GM18868 (cell line): ENCODE data around the gene TRAPPC3L.

ENCODE experiments used
- ATAC-seq: cut with Tn5 transposase; IDR thresholded peaks from one replicate; pipeline ENCODE4 v1.9.1; 2021; ENCODE audit warnings: mild to moderate bottlenecking, moderate library complexity; ENCODE audit not compliant: unreplicated experiment

Gene TRAPPC3L

DNA sequence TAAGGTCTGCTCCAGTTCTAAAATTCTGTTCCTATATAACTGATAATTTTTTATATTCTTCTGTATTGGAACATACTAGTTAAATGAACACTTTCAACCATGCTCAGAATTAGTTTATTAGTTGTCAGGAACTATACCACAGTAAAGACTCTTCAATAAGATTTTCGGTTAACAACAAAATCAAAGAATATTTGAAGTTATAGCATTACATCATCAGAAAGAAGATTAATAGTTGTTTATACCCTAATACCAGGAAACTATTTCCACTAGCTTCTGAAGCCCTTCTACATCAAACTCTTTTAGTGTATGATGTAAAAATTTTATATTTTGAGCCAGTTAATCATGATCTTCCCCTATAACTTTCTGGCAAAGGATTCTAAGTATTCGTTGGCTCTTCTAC is 14.6 kb upstream of the TRAPPC3L start:
- ATAC-seq, result no peak

- no peak for ATAC-seq
Measured at GRCh38 chr6:116557893-116558292, 12.4 kb upstream of the TRAPPC3L start.

DNA sequence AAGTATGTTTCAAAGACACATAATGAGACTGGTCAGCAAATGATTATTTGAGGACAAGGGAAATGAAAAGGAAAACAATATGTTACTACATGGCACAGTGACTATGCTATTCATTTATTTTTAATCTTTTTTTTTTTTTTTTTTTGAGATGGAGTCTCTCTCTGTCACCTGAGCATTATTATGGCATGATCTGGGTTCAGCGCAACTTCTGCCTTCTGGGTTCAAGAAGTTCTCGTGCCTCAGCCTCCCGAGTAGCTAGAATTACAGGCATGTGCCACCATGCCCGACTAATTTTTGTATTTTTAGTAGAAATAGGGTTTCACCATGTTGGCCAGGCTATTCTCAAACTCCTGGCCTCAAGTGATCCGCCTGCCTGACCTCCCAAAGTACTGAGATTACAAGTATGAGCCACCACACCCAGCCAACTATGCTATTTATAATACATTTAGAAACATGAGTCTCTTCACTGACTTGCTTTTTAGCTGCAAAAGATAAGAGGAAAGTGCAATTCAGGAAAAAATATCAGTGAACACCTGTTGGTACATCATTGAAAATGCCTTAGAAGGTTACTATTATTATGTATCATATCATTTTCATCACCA is 11.4 kb upstream of the TRAPPC3L start:
- no peak for ATAC-seq

DNA sequence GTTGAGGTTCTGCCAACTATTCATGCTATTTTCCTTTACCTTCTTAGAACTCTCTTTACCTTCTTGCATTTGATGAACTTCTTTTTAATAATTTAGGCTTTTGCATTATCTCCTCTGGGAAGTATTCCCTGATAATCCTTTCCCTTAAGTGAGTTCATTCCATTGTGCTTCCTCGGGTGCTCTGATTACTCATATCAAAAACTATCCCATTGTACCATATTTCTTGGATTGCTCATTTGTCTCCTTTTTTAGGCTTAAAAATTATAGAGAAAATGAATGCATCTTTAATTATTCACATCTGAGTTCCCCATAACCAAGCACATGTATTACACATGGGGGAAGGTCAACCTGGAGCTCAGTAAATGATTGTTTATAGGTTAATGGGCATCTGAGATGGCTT is 10.6 kb upstream of the TRAPPC3L start:
- ATAC-seq, result no peak

- no peak for ATAC-seq
Measured at GRCh38 chr6:116553451-116553850, 8.0 kb upstream of the TRAPPC3L start, which contains the start of gene CALHM4. Gene CALHM4, plus strand, starts transcription at chr6:116553751. Its CDS starts 43 bp downstream, at chr6:116553794.

DNA sequence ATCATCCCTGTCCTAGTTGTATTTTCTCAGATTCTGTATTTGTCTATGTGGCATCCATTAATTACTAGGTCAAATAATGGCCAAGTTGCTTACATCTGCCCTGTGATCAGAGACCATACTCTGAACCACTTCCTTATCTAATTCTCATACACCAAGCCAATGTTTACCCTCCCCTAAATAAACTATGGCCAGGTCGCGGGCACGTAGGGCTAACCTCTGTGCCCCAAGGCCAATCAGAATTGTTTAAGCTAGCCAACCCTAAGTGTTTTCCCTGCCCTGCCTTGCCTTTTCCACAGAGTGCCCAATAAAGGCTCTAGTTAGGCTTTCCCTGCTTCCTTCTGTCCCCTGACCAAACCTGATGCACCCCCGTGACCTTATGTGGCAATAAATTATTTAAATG is 5.3 kb upstream of the TRAPPC3L start:
- no peak for ATAC-seq

GRCh38 chr6:116547358-116547757 is 1.9 kb upstream of the TRAPPC3L start:
- no peak for ATAC-seq

DNA sequence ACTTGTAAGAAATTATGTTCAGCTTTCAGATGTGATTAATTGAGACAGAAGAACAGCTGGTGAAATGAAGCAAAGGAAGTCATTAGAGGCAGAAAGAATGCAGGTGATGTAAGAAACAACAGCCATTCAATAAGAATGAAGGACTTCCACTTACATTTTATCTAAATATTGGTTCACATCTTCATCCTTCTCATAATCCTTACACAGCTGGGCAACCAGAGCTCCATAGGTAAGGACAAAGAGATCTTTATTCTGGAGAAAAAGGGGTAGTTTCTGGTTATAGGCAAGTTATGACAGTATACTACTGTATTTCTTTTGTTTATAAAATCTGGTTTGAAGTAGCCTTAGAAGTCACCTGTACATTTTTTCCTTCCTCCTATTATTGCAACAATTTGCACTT is 2.3 kb downstream of the TRAPPC3L start:
- ATAC-seq, result no peak

GRCh38 chr6:116542426-116542825 is 3.1 kb downstream of the TRAPPC3L start:
- no peak for ATAC-seq

DNA sequence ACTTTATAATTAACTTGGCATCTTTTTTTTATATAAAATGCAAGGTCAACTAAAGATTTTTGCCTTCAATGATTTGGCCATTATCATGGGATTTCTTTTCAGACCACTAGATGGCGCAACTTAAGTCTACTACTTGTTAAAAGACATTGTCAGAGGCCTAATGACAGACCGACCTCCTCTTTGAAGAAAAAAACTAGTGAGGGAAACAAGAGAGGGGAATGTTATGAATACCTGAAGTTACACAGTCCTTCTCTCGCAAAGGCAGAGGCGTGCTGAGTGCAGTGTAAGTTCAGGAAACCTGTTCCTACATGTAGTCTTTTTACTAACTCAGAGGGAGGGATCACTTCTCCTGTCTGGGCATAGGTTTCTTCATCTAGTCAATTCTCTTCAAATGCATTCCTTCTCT is 9.3 kb downstream of the TRAPPC3L start:
- ATAC-seq, result peak; percentile 61

GRCh38 chr6:116535109-116535508 is 10.4 kb downstream of the TRAPPC3L start:
- ATAC-seq, result no peak

GRCh38 chr6:116533233-116533957 is 12.1 kb downstream of the TRAPPC3L start:
- ATAC-seq, result no peak

DNA sequence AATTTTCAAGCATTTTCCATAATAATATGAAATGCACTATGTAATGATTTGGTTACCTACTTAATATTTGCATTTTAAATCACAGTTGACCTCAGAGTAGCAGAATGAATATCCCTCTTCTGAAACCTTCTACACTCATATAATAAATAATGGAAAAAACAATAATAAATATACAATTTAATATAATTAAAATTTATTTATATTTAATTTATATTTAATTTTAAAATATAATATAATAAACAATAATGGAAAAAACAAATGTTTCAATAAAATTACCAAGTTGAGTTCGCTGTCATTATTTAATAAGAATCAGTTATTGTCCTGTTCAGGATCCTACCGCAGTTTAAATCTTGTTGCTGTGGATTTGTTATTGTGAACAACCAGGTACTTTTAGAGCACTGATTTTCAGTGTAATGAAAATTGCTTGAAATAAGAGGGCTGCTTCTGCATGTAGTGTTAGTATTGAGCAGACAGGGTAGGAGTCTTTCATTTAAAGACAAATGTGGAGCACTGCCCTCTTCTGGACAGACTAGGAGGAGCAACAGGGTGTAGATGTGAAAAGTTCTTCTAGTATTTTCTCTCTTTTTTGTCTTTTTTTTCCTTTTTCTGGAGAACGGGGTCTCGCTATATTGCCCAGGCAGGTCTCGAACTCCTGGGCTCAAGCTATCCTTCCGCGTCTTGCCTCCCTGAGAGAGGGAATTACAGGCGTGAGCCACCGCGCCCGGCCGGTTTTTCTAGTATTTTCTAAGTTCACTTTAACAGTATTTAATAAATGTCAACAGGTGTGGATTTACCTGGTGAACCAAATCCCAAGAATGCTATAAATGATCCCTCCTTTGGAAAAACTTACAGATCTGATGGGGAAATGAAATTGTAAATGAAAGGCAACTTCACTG is 13.6 kb downstream of the TRAPPC3L start:
- ATAC-seq, result peak; percentile 77

DNA sequence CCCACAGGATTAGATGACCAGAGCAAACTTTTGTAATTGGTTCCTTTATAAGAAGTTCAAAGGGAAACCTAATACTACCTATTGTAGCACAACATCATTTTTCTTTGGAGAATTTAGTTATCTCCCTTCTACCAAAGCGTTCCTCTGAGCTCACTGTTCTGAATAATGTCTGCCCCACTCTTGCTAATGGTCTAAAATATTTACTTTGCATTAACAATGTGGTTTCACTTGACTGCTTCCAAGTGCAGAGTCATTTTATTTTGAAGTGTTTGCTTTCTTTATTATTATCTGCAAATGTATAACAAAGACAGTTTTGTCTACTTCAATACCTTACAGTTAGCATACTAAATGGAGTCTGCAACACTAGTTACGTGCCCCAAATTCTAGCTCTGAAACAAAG is 15.0 kb downstream of the TRAPPC3L start:
- ATAC-seq, result peak; percentile 50

DNA sequence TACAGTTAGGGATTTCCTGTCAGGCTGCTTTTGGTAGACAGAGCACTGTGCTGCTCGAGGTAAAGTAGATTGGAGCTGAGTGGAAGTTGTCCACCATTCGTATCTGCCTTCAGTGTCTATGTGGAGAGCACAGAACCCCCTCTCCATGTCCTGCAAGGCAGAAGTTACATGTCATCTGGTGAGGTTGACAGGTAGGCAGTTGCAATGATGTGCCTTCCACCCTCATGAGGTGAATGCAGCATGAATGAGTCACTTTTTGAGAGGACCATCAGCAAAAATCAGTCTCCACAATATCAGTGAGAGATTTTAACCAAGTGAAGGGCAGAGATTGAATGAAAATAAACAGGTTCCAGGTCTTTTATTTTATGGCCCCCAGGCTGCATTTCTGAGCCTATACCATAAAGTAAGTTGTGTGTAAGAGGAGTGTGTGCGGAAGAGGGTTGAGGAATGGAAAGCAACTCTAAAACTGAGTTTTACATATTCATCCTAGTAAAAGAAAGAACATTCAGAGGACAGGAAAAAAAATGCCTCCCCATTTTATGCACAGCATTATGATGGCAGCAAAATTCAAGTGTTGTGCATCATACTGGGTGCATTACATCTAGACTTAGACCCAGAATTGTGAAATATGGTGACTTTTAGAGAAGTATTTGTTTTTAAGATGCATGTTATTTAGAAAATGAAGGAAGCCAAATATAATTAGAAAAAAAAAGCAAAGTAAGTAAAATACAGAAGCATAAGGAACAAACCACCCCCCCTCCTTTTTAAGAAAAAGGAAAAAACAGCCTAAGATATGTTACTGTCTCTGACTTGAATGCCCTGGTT is 15.8 kb downstream of the TRAPPC3L start:
- ATAC-seq, result no peak

DNA sequence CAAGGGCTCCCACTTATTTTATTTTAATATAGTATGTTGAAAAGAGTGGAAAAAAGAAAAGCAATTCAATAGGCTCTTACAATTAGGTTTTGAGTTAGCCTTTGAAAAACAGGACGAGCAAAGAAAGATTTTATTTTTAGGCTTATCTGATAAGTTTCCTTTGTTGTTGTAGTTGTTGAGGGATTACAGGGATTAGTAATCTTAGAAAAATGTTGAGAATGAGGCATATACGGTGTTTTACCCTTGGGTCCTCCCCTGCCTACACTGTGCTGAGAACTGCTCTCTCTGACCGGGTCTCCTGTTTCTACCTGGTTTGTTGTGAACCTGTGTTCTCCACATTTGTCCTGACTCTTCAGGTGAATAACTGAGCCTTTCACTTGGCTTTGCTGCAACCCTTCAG is 16.7 kb downstream of the TRAPPC3L start:
- ATAC-seq, result no peak

- ATAC-seq, result no peak
Measured at GRCh38 chr6:116528133-116528532, 17.4 kb downstream of the TRAPPC3L start.

GRCh38 chr6:116524236-116524635 is 21.2 kb downstream of the TRAPPC3L start:
- ATAC-seq, result no peak

GRCh38 chr6:116522896-116523295 is 22.6 kb downstream of the TRAPPC3L start:
- ATAC-seq, result no peak

DNA sequence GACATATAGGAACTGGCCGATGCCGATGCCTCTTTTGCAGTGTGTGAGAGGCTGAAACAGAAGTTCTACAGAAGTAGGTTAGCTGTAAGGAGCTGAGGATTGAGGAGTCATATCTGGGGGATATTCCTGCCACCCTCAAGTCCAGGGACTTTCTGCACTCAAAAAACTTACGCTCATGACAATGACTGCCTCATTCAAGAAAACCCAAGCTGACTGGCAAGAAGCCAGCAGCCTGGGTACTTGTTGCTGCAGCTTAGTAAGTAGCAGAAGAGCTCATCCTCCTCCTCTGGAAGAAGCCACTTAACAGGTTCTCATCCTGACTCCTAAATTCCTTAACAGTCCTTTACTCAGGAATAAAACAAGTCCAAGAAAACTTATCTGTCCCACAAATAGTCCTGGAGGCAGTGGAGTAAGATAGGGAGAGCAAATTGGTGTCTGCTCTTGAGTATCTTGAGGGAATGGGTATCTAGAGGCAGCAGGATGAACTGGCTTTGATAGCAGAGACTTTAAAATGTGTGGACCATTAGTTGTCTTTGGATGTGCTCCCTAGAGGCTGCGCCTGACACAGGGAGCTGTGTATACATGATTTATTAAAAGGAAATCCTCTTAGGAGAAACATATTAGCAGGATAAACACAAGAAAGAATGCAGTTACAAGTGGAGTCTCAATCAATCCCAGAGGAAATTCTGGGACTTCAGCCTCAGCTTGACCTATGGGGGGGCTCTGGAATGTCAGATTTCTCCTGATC is 26.7 kb downstream of the TRAPPC3L start:
- peak; percentile 79 for ATAC-seq
